HEK293T (cell line): ENCODE data around the gene TMEM179.

ENCODE experiments used
- BHLHE40 ChIP-seq: fragments of 450-650 bp; IDR thresholded peaks from 2 replicates; pipeline ENCODE4 v1.6.1; 2016; ENCODE audit warnings: mild to moderate bottlenecking, moderate library complexity, borderline replicate concordance
- FOXM1 ChIP-seq: fragments of 450-650 bp; IDR thresholded peaks from 2 replicates; pipeline ENCODE4 v1.6.1; 2017; ENCODE audit warnings: mild to moderate bottlenecking, borderline replicate concordance
- SP1 ChIP-seq: fragments of 450-650 bp; IDR thresholded peaks from 2 replicates; pipeline ENCODE4 v1.6.1; 2017

GRCh38 chr14:104587641-104588040 is 16.9 kb downstream of the TMEM179 start:
- TF ChIP-seq SP1 (no peak), FOXM1 (no peak), BHLHE40 (no peak)
